Measurements from ENCODE around the gene MKRN2OS.

MKRN2OS gene, protein sequence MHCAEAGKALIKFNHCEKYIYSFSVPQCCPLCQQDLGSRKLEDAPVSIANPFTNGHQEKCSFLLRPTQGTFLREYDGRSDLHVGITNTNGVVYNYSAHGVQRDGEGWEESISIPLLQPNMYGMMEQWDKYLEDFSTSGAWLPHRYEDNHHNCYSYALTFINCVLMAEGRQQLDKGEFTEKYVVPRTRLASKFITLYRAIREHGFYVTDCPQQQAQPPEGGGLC

DNA sequence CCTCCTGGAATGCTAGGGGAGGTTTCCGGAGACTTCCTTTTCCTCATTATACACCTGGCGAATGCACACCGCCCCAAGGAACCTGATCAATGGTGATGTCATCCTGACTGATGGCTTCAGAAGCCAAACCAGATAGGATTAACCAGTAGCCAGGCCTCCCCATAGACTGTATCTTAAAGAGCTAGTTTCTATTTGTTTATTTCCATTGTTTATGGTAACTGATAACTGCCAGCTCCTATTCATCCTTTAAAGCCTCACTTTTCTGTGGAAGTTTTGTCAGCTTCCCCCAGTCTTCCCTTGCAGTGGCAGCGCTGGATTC, at the start of gene MKRN2OS:
Gene MKRN2OS (minus strand): TSS at position 27 of the 319 bp plus-strand sequence. CDS start 35 bp downstream, outside the sequence.
- H3K4me3 ChIP-seq (ENCODE audit: low read depth in 1 of 2, low read length in 2 of 2): no peak within 1 kb of the TSS
- H3K9ac ChIP-seq (ENCODE audit: low read length): no peak within 1 kb of the TSS
- no peaks in the 10 kb centered on the region for H3K4me1 ChIP-seq (ENCODE audit: insufficient read depth, low read length)
- no peaks in the 10 kb centered on the region for H3K27me3 ChIP-seq (ENCODE audit: control insufficient read depth in 1 of 2, insufficient read depth in 2 of 2, low read length in 2 of 2)
- no peaks in the 10 kb centered on the region for H3K36me3 ChIP-seq (ENCODE audit: insufficient read depth, low read length)
- H3K9me3 ChIP-seq (ENCODE audit: low read length): no peaks in the 10 kb centered on the region
- H3K27ac ChIP-seq (ENCODE audit: low read depth, low read length): no peak within 1 kb of the TSS

DNA sequence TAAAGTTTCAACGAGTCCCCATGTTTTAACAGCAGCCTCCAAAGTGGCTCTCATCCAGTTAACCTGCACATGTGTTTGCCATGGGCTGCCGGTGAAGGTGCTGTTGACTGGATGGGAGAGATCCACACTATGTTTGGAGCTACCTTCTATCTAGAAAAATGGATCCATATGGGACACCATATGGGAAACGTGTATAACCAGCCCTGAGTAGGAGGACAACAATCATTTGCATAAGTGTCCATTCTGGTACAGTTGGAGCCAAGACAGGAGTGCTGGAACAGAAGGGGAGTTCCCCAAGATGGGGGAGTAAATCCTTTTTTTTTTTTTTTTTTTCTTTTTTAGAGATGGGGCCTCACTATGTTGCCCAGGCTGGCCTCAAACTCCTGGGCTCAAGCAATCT, 48.2 kb upstream of the MKRN2OS start:
- H3K9ac ChIP-seq (ENCODE audit: low read length): no peak overlapping the region
- H3K4me3 ChIP-seq (ENCODE audit: low read depth in 1 of 2, low read length in 2 of 2): no peak overlapping the region
- H3K27ac ChIP-seq (ENCODE audit: low read depth, low read length): no peak overlapping the region
- H3K9me3 ChIP-seq (ENCODE audit: low read length): no peaks in the 10 kb centered on the region
- H3K27me3 ChIP-seq (ENCODE audit: control insufficient read depth in 1 of 2, insufficient read depth in 2 of 2, low read length in 2 of 2): no peaks in the 10 kb centered on the region
- H3K36me3 ChIP-seq (ENCODE audit: insufficient read depth, low read length): peaks cover 61% of the 10 kb centered on the region
- H3K4me1 ChIP-seq (ENCODE audit: insufficient read depth, low read length): no peaks in the 10 kb centered on the region

DNA sequence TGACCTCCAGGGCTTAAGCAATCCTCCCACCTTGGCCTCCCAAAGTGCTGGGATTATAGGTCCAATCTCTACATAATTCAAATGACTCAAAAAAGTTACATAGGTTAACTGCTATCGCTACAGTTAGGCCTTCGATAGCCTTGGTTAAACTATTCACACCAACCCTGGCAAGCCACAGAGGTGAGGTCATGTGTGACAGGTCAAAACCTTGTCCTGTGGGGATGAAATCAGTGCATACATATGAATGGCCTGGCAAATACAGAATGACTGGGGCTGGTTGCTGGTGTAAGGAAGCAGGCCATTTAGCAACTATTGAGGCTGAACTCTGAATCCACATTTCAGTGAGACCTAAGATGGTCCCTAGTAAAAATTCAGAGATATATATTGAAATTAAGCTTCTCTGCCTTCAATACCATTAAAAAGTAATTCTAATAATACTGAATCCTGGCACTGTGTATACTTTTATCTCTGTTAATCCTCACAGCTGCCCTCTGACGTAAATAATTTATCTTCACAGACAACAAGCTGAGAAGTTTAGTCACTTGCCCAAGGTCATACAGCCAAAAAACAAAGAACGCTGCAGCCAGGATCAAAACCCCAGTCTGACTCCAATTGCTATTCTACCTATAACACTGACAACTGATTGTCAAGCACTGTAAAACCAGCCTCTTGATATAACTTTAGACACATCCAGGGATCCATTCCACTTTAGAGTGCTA, 46.9 kb upstream of the MKRN2OS start:
- no peaks in the 10 kb centered on the region for H3K27me3 ChIP-seq (ENCODE audit: control insufficient read depth in 1 of 2, insufficient read depth in 2 of 2, low read length in 2 of 2)
- no peaks in the 10 kb centered on the region for H3K4me1 ChIP-seq (ENCODE audit: insufficient read depth, low read length)
- H3K36me3 ChIP-seq (ENCODE audit: insufficient read depth, low read length): peaks cover 57% of the 10 kb centered on the region
- no peak overlapping the region for H3K27ac ChIP-seq (ENCODE audit: low read depth, low read length)
- H3K9me3 ChIP-seq (ENCODE audit: low read length): no peaks in the 10 kb centered on the region
- no peak overlapping the region for H3K9ac ChIP-seq (ENCODE audit: low read length)
- no peak overlapping the region for H3K4me3 ChIP-seq (ENCODE audit: low read depth in 1 of 2, low read length in 2 of 2)

DNA sequence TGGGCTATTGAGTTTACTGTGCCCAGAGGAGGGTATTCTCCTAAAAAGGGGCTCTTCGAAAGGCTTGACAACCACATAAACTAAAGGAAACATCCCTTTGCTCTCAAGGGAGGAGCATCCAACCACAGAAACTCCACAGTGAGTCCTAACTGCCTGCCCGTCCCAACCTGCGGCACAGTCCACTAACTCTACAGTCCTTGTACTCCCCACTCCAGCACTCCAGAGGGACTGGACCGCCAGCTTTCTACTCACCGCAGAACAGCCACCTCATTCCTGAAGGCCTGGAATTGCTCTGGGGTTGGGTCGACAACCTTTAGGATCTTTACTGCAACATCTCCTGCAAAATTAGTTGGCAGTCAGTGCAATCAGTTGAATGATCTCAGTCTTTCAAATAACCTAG, 46.2 kb upstream of the MKRN2OS start:
- Histone ChIP-seq H3K9ac (ENCODE audit: low read length) (no peak overlapping the region), H3K27me3 (ENCODE audit: control insufficient read depth in 1 of 2, insufficient read depth in 2 of 2, low read length in 2 of 2) (no peaks in the 10 kb centered on the region), H3K4me1 (ENCODE audit: insufficient read depth, low read length) (no peaks in the 10 kb centered on the region), H3K27ac (ENCODE audit: low read depth, low read length) (no peak overlapping the region), H3K36me3 (ENCODE audit: insufficient read depth, low read length) (peaks cover 56% of the 10 kb centered on the region), H3K4me3 (ENCODE audit: low read depth in 1 of 2, low read length in 2 of 2) (no peak overlapping the region), H3K9me3 (ENCODE audit: low read length) (no peaks in the 10 kb centered on the region)

GRCh38 chr3:12590096-12590495, 44.8 kb upstream of the MKRN2OS start:
- no peaks in the 10 kb centered on the region for H3K9me3 ChIP-seq (ENCODE audit: low read length)
- no peak overlapping the region for H3K27ac ChIP-seq (ENCODE audit: low read depth, low read length)
- H3K4me1 ChIP-seq (ENCODE audit: insufficient read depth, low read length): no peaks in the 10 kb centered on the region
- H3K27me3 ChIP-seq (ENCODE audit: control insufficient read depth in 1 of 2, insufficient read depth in 2 of 2, low read length in 2 of 2): no peaks in the 10 kb centered on the region
- H3K36me3 ChIP-seq (ENCODE audit: insufficient read depth, low read length): peaks cover 57% of the 10 kb centered on the region
- H3K4me3 ChIP-seq (ENCODE audit: low read depth in 1 of 2, low read length in 2 of 2): no peak overlapping the region
- no peak overlapping the region for H3K9ac ChIP-seq (ENCODE audit: low read length)

GRCh38 chr3:12588039-12589009, 43.0 kb upstream of the MKRN2OS start:
- H3K27ac ChIP-seq (ENCODE audit: low read depth, low read length): no peak overlapping the region
- no peaks in the 10 kb centered on the region for H3K4me1 ChIP-seq (ENCODE audit: insufficient read depth, low read length)
- H3K4me3 ChIP-seq (ENCODE audit: low read depth in 1 of 2, low read length in 2 of 2): no peak overlapping the region
- peaks cover 56% of the 10 kb centered on the region for H3K36me3 ChIP-seq (ENCODE audit: insufficient read depth, low read length)
- H3K9ac ChIP-seq (ENCODE audit: low read length): no peak overlapping the region
- no peaks in the 10 kb centered on the region for H3K27me3 ChIP-seq (ENCODE audit: control insufficient read depth in 1 of 2, insufficient read depth in 2 of 2, low read length in 2 of 2)
- no peaks in the 10 kb centered on the region for H3K9me3 ChIP-seq (ENCODE audit: low read length)

DNA sequence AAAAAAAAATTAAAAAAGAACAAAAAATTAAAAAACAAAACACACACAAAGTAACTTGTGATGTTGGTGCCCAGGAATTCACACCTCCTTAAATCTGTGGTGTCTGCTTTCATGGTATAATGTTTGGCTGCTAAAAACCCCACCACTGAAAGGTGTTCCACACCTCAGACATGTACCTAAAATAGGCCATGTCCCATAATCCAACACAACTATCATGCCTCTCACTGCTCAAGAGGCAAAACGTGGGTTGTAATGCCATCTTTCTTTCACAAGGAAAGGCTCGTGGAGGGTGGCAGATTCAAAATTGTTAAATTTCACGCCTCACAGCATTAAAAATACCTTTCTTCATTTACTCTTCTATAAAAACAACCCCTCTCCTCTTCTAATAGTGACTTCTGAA, 41.1 kb upstream of the MKRN2OS start:
- H3K27me3 ChIP-seq (ENCODE audit: control insufficient read depth in 1 of 2, insufficient read depth in 2 of 2, low read length in 2 of 2): no peaks in the 10 kb centered on the region
- peaks cover 66% of the 10 kb centered on the region for H3K36me3 ChIP-seq (ENCODE audit: insufficient read depth, low read length)
- H3K27ac ChIP-seq (ENCODE audit: low read depth, low read length): no peak overlapping the region
- H3K4me3 ChIP-seq (ENCODE audit: low read depth in 1 of 2, low read length in 2 of 2): no peak overlapping the region
- no peaks in the 10 kb centered on the region for H3K9me3 ChIP-seq (ENCODE audit: low read length)
- no peaks in the 10 kb centered on the region for H3K4me1 ChIP-seq (ENCODE audit: insufficient read depth, low read length)
- no peak overlapping the region for H3K9ac ChIP-seq (ENCODE audit: low read length)

DNA sequence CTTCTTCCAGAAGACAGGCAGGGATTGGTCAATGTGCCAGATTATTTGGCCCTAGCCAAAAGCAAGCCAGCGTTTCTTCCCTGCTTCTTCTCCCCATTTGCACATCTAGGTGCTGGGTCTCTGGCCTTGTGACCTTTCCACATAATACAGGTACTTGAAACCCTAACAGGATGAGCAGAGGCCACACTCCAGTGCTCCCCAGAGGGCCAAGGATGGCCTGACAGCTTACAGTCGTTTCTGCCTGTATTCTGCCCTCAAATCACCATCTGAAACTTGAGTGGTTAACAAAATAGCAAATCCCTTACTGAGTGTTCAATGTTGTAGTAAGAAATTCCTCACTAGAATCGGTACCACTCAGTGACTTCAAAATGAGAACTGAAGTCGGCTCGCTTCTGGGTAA, 40.7 kb upstream of the MKRN2OS start:
- Histone ChIP-seq H3K27me3 (ENCODE audit: control insufficient read depth in 1 of 2, insufficient read depth in 2 of 2, low read length in 2 of 2) (no peaks in the 10 kb centered on the region), H3K9ac (ENCODE audit: low read length) (no peak overlapping the region), H3K4me3 (ENCODE audit: low read depth in 1 of 2, low read length in 2 of 2) (no peak overlapping the region), H3K4me1 (ENCODE audit: insufficient read depth, low read length) (no peaks in the 10 kb centered on the region), H3K36me3 (ENCODE audit: insufficient read depth, low read length) (peaks cover 66% of the 10 kb centered on the region), H3K9me3 (ENCODE audit: low read length) (no peaks in the 10 kb centered on the region), H3K27ac (ENCODE audit: low read depth, low read length) (no peak overlapping the region)

DNA sequence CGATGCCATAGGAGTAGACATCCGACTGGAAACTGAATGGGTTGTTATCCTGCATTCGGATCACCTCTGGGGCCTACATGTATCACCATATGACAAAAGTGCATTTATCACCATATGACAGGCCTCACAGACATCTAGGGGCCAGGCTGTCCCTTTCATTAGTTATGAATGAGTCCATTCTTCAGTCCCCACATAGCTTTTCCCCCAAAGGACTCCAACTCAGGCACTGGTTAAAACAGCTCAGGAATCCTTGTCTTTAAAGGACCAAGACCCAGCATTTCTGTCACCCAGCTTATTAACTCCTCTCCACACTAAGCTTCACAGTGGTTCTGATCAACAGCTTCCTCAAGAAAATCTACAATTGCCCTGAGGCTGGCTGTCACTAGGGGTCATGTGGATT, 39.9 kb upstream of the MKRN2OS start:
- H3K4me3 ChIP-seq (ENCODE audit: low read depth in 1 of 2, low read length in 2 of 2): no peak overlapping the region
- no peak overlapping the region for H3K9ac ChIP-seq (ENCODE audit: low read length)
- H3K27ac ChIP-seq (ENCODE audit: low read depth, low read length): no peak overlapping the region
- H3K4me1 ChIP-seq (ENCODE audit: insufficient read depth, low read length): no peaks in the 10 kb centered on the region
- H3K9me3 ChIP-seq (ENCODE audit: low read length): no peaks in the 10 kb centered on the region
- H3K36me3 ChIP-seq (ENCODE audit: insufficient read depth, low read length): peaks cover 65% of the 10 kb centered on the region
- no peaks in the 10 kb centered on the region for H3K27me3 ChIP-seq (ENCODE audit: control insufficient read depth in 1 of 2, insufficient read depth in 2 of 2, low read length in 2 of 2)

DNA sequence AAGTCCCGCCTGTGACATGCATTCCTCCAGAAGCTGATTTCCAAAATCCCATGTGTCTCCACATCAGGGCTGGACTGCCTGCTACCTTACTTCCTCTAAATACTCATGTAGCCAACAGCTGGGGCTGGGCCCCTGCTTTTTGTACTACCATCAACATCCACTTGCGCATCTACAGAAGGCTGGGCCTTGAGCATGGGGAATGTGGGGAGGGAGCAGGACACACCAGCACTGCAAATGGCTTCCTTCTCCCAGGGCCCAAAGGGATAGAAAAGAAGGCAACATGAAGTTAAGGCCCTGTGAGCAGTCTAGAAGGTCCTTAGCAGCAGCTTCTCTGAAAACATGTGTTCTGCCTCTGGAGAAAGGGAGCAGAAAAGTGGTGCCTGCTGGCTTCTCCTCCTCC, 38.8 kb upstream of the MKRN2OS start:
- Histone ChIP-seq H3K9me3 (ENCODE audit: low read length) (no peaks in the 10 kb centered on the region), H3K9ac (ENCODE audit: low read length) (no peak overlapping the region), H3K27me3 (ENCODE audit: control insufficient read depth in 1 of 2, insufficient read depth in 2 of 2, low read length in 2 of 2) (no peaks in the 10 kb centered on the region), H3K4me1 (ENCODE audit: insufficient read depth, low read length) (no peaks in the 10 kb centered on the region), H3K4me3 (ENCODE audit: low read depth in 1 of 2, low read length in 2 of 2) (no peak overlapping the region), H3K36me3 (ENCODE audit: insufficient read depth, low read length) (peaks cover 75% of the 10 kb centered on the region), H3K27ac (ENCODE audit: low read depth, low read length) (no peak overlapping the region)

- Histone ChIP-seq H3K9ac (ENCODE audit: low read length) (no peak overlapping the region), H3K9me3 (ENCODE audit: low read length) (no peaks in the 10 kb centered on the region), H3K4me3 (ENCODE audit: low read depth in 1 of 2, low read length in 2 of 2) (no peak overlapping the region), H3K36me3 (ENCODE audit: insufficient read depth, low read length) (peaks cover 73% of the 10 kb centered on the region), H3K27me3 (ENCODE audit: control insufficient read depth in 1 of 2, insufficient read depth in 2 of 2, low read length in 2 of 2) (no peaks in the 10 kb centered on the region), H3K27ac (ENCODE audit: low read depth, low read length) (no peak overlapping the region), H3K4me1 (ENCODE audit: insufficient read depth, low read length) (no peaks in the 10 kb centered on the region)
These were observed 38.0 kb upstream of the MKRN2OS start for GRCh38 chr3:12583280-12583679.

Data from muscle layer of colon (tissue), 2 donors.